Adipocyte (in vitro differentiated cells): ENCODE data around the gene HINFP.

Experiments used
- DNase-seq: peaks from one replicate; pipeline ENCODE4 v3.0.0-alpha.2; 2015; ENCODE audit warnings: low read depth
- H3K27me3 ChIP-seq: replicated peaks from 2 replicates; pipeline ENCODE4 v1.7.0; 2013; ENCODE audit warnings: mild to moderate bottlenecking, low read length, moderate library complexity; ENCODE audit not compliant: control insufficient read depth, insufficient read depth
- H3K36me3 ChIP-seq: 2 replicates; pipeline ENCODE4 v1.7.0; 2013; ENCODE audit warnings: low read length, mild to moderate bottlenecking, moderate library complexity; ENCODE audit not compliant: control insufficient read depth, insufficient read depth, severe bottlenecking
- H3K4me1 ChIP-seq: 2 replicates; pipeline ENCODE4 v1.7.0; 2013; ENCODE audit warnings: mild to moderate bottlenecking, low read length, moderate library complexity; ENCODE audit not compliant: control insufficient read depth, insufficient read depth
- H3K4me3 ChIP-seq: 2 replicates; pipeline ENCODE4 v1.7.0; 2013; ENCODE audit warnings: mild to moderate bottlenecking, low read length, moderate library complexity
- H3K9ac ChIP-seq: 2 replicates; pipeline ENCODE4 v1.7.0; 2013; ENCODE audit warnings: mild to moderate bottlenecking, low read length, moderate library complexity
- H3K9me3 ChIP-seq: 2 replicates; pipeline ENCODE4 v1.7.0; 2013; ENCODE audit warnings: mild to moderate bottlenecking, low read length, moderate library complexity; ENCODE audit not compliant: control insufficient read depth

Gene HINFP, protein sequence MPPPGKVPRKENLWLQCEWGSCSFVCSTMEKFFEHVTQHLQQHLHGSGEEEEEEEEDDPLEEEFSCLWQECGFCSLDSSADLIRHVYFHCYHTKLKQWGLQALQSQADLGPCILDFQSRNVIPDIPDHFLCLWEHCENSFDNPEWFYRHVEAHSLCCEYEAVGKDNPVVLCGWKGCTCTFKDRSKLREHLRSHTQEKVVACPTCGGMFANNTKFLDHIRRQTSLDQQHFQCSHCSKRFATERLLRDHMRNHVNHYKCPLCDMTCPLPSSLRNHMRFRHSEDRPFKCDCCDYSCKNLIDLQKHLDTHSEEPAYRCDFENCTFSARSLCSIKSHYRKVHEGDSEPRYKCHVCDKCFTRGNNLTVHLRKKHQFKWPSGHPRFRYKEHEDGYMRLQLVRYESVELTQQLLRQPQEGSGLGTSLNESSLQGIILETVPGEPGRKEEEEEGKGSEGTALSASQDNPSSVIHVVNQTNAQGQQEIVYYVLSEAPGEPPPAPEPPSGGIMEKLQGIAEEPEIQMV

GRCh38 chr11:119121008-119121810 is at the start of gene HINFP:
Gene HINFP, plus strand, starts transcription at chr11:119121580. Its CDS starts 5,365 bp downstream, at chr11:119126945.
- Histone ChIP-seq H3K4me3 (peak within 1 kb of the TSS; percentile 96), H3K36me3 (peaks cover 13% of the 10 kb centered on the region), H3K9ac (peak within 1 kb of the TSS; percentile 94), H3K27me3 (no peaks in the 10 kb centered on the region), H3K9me3 (no peaks in the 10 kb centered on the region), H3K4me1 (peaks cover 24% of the 10 kb centered on the region)
- DNase-seq, result peak; percentile 100

GRCh38 chr11:119077839-119078238 is 43.5 kb upstream of the HINFP start:
- no peaks in the 10 kb centered on the region for H3K9me3 ChIP-seq
- no peak overlapping the region for H3K9ac ChIP-seq
- no peaks in the 10 kb centered on the region for H3K27me3 ChIP-seq
- no peaks in the 10 kb centered on the region for H3K4me1 ChIP-seq
- H3K36me3 ChIP-seq, result peaks cover 80% of the 10 kb centered on the region
- no peak for DNase-seq
- no peak overlapping the region for H3K4me3 ChIP-seq

DNA sequence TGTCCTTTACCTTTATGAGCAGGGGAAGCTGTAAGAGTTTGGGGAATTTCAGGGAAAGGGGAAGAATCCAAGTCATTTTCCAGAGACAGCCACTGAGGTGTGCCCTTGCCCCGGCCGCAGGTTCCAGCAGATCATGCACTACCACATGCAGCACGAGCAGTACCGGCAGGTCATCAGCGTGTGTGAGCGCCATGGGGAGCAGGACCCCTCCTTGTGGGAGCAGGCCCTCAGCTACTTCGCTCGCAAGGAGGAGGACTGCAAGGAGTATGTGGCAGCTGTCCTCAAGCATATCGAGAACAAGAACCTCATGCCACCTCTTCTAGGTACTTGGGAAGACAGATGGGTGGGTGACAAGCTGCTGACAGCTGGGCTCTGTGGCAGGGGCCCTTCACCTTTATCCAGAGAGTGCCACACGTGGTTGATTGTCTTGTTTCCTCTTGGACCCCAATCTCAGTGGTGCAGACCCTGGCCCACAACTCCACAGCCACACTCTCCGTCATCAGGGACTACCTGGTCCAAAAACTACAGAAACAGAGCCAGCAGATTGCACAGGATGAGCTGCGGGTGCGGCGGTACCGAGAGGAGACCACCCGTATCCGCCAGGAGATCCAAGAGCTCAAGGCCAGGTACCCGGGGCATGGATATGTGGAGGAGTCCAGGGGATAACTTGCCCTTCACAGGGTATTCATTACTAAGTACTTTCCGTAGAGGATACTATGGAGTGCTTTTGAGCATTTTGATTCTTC is 42.5 kb upstream of the HINFP start:
- H3K9ac ChIP-seq, result no peak overlapping the region
- H3K27me3 ChIP-seq, result no peaks in the 10 kb centered on the region
- H3K4me3 ChIP-seq, result no peak overlapping the region
- H3K36me3 ChIP-seq, result peaks cover 70% of the 10 kb centered on the region
- no peak for DNase-seq
- no peaks in the 10 kb centered on the region for H3K9me3 ChIP-seq
- H3K4me1 ChIP-seq, result no peaks in the 10 kb centered on the region

DNA sequence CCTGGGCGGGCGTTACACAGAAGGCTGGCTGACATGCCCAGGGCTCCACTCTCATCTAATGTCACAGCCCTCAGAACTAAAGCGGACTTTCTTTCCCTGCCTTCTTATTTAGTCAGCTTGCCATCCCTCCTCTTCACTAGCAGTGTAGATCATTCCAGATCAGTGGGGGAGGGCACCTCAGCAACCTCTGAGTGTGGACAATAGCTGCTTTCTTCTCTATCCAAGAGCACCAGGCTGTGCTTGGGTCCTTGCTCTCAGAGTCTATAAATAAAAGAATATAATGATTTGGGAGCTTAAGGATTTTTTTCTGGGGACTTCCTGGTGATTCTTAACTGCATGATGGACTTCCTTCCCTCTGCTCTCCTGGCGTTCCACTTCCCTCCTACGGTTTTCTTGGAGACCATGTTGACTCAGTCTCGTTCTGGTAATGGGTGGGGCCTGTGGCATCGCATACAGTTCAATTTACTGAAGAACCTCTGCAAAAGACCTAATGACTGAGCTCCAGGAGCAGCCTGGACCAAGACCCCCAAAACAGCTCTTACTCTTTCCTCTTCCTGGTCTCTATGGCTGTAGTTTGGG is 39.6 kb upstream of the HINFP start:
- no peak overlapping the region for H3K9ac ChIP-seq
- H3K36me3 ChIP-seq, result peaks cover 56% of the 10 kb centered on the region
- no peak overlapping the region for H3K4me3 ChIP-seq
- peaks cover 12% of the 10 kb centered on the region for H3K4me1 ChIP-seq
- H3K27me3 ChIP-seq, result no peaks in the 10 kb centered on the region
- no peak for DNase-seq
- H3K9me3 ChIP-seq, result no peaks in the 10 kb centered on the region

DNA sequence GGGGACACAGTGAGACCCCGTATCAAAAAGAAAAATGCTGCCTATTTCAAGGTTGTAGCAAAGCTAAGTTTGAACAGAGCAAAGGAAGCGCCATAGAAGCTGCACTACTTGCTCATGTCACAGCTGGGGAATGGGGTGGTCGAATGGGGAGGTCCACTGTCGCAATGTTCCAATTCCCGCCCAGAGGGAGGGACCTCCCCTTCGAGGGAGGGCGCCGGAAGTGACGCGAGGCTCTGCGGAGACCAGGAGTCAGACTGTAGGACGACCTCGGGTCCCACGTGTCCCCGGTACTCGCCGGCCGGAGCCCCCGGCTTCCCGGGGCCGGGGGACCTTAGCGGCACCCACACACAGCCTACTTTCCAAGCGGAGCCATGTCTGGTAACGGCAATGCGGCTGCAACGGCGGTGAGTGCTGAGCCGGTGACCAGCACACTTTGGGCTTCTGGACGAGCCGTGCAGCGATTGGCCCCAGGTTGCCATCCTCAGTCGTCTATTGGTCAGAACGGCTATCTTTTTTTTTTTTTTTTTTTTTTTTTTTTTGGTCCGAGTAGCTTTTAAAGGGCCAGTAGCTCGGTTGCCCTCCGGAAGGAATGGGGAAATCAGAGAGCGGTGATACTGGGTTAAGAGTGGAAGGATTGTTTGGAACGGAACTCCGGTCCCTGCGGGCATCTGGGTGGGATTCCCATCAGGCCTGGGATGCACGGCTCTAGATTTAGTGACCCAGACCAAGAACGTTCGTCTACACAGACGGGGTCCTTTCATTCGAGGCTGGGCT is 36.5 kb upstream of the HINFP start, which contains the start of gene HMBS:
HMBS (plus strand) TSS at position 219 of the 774 bp plus-strand sequence; CDS start at position 372, 153 bp downstream.
- no peaks in the 10 kb centered on the region for H3K9me3 ChIP-seq
- DNase-seq, result peak; percentile 99
- peaks cover 27% of the 10 kb centered on the region for H3K36me3 ChIP-seq
- H3K4me3 ChIP-seq, result peak within 1 kb of the TSS; percentile 97
- H3K9ac ChIP-seq, result peak within 1 kb of the TSS; percentile 91
- no peaks in the 10 kb centered on the region for H3K27me3 ChIP-seq
- peaks cover 12% of the 10 kb centered on the region for H3K4me1 ChIP-seq

GRCh38 chr11:119085437-119085847 is 35.9 kb upstream of the HINFP start:
- Histone ChIP-seq H3K27me3 (no peaks in the 10 kb centered on the region), H3K9ac (peak overlapping the region; percentile 91), H3K36me3 (peaks cover 31% of the 10 kb centered on the region), H3K9me3 (no peaks in the 10 kb centered on the region), H3K4me3 (peak overlapping the region; percentile 97), H3K4me1 (peaks cover 12% of the 10 kb centered on the region)
- no peak for DNase-seq

GRCh38 chr11:119087123-119087522 is 34.3 kb upstream of the HINFP start:
- Histone ChIP-seq H3K36me3 (peaks cover 27% of the 10 kb centered on the region), H3K27me3 (no peaks in the 10 kb centered on the region), H3K4me1 (peaks cover 12% of the 10 kb centered on the region), H3K4me3 (no peak overlapping the region), H3K9me3 (no peaks in the 10 kb centered on the region), H3K9ac (no peak overlapping the region)
- DNase-seq, result no peak

GRCh38 chr11:119087747-119088241 is 33.6 kb upstream of the HINFP start:
- Histone ChIP-seq H3K27me3 (no peaks in the 10 kb centered on the region), H3K9me3 (no peaks in the 10 kb centered on the region), H3K36me3 (peaks cover 27% of the 10 kb centered on the region), H3K9ac (no peak overlapping the region), H3K4me1 (peaks cover 12% of the 10 kb centered on the region), H3K4me3 (no peak overlapping the region)
- no peak for DNase-seq

- peaks cover 32% of the 10 kb centered on the region for H3K36me3 ChIP-seq
- no peak for DNase-seq
- peaks cover 18% of the 10 kb centered on the region for H3K4me1 ChIP-seq
- no peak overlapping the region for H3K4me3 ChIP-seq
- no peaks in the 10 kb centered on the region for H3K9me3 ChIP-seq
- H3K27me3 ChIP-seq, result no peaks in the 10 kb centered on the region
- no peak overlapping the region for H3K9ac ChIP-seq
Measured at GRCh38 chr11:119088406-119088805, 33.0 kb upstream of the HINFP start.

- H3K36me3 ChIP-seq, result peaks cover 32% of the 10 kb centered on the region
- no peak overlapping the region for H3K4me3 ChIP-seq
- H3K9me3 ChIP-seq, result no peaks in the 10 kb centered on the region
- H3K27me3 ChIP-seq, result no peaks in the 10 kb centered on the region
- peaks cover 23% of the 10 kb centered on the region for H3K4me1 ChIP-seq
- H3K9ac ChIP-seq, result no peak overlapping the region
- DNase-seq, result no peak
Measured at GRCh38 chr11:119089319-119089718, 32.1 kb upstream of the HINFP start.
